PC-3 (cell line): ENCODE data around the gene TSPAN11. TPM values are rescaled to one million over a fixed set of nuclear protein-coding genes. Genes with fewer than 3 reads are reported as not detected.

Source experiments
- ATAC-seq: fragments of 200-7000 bp; cut with Tn5 transposase; 2 replicates; pipeline ENCODE4 v1.9.1; 2020; ENCODE audit warnings: mild to moderate bottlenecking, moderate library complexity
- BruUV-seq: library from RNA; stranded (reverse); fragments of 400-500 nt; replicated peaks from 2 replicates; lab custom pipeline; 2021; lab: Mats Ljungman, UMichigan
- CTCF ChIA-PET: fragments of 300-600 bp; sonication (Branson Sonifier 250); formaldehyde crosslinking; loops from one replicate; lab custom pipeline; 2022; ENCODE audit warnings: antibody characterized with exemption; lab: Charles Lee
- POLR2A ChIA-PET: fragments of 300-600 bp; sonication (Branson Sonifier 250); formaldehyde crosslinking; loops from one replicate; lab custom pipeline; 2022; ENCODE audit warnings: antibody characterized with exemption; ENCODE audit not compliant: unreplicated experiment; lab: Charles Lee
- DNase-seq: peaks from one replicate; pipeline ENCODE4 v3.0.0-alpha.2; 2015
- H2AFZ ChIP-seq: fragments of 300-600 bp; sonication (generic); 2 replicates; pipeline ENCODE4 v1.6.0; 2016; ENCODE audit warnings: antibody characterized with exemption, low read length
- H3F3A ChIP-seq: fragments of 300-600 bp; sonication (generic); one replicate; pipeline ENCODE4 v1.6.0; 2017; ENCODE audit warnings: antibody characterized with exemption, low read length, control low read depth, mild to moderate bottlenecking; ENCODE audit not compliant: unreplicated experiment
- H3K27ac ChIP-seq: fragments of 300-600 bp; sonication (generic); 2 replicates; pipeline ENCODE4 v1.5.1; 2016; ENCODE audit warnings: mild to moderate bottlenecking, low read length
- H3K27me3 ChIP-seq: fragments of 300-600 bp; sonication (generic); 2 replicates; pipeline ENCODE4 v1.6.1; 2016; ENCODE audit warnings: low read length, mixed read lengths
- H3K36me3 ChIP-seq: fragments of 300-600 bp; sonication (generic); 2 replicates; pipeline ENCODE4 v1.6.1; 2016; ENCODE audit warnings: low read depth, mixed run types, low read length, mixed read lengths
- H3K4me1 ChIP-seq: fragments of 300-600 bp; sonication (generic); 2 replicates; pipeline ENCODE4 v1.5.1; 2016; ENCODE audit warnings: low read length; ENCODE audit not compliant: insufficient read depth
- H3K4me2 ChIP-seq: fragments of 300-600 bp; sonication (generic); 2 replicates; pipeline ENCODE4 v1.6.0; 2016; ENCODE audit warnings: low read length
- H3K4me3 ChIP-seq: fragments of 300-600 bp; sonication (generic); 2 replicates; pipeline ENCODE4 v1.5.1; 2016; ENCODE audit warnings: mild to moderate bottlenecking, low read length, mixed read lengths
- H3K79me2 ChIP-seq: fragments of 300-600 bp; sonication (generic); 2 replicates; pipeline ENCODE4 v1.6.1; 2017; ENCODE audit warnings: low read length, mixed read lengths
- H3K9ac ChIP-seq: fragments of 300-600 bp; sonication (generic); 2 replicates; pipeline ENCODE4 v1.6.0; 2016; ENCODE audit warnings: mild to moderate bottlenecking, low read length
- H3K9me2 ChIP-seq: fragments of 300-600 bp; sonication (generic); replicated peaks from 2 replicates; pipeline ENCODE4 v1.6.1; 2016; ENCODE audit warnings: mixed run types, low read length, mixed read lengths
- H3K9me3 ChIP-seq: fragments of 300-600 bp; sonication (generic); 2 replicates; pipeline ENCODE4 v1.6.1; 2016; ENCODE audit warnings: low read length, mixed read lengths
- H4K20me1 ChIP-seq: fragments of 300-600 bp; sonication (generic); 2 replicates; pipeline ENCODE4 v1.6.1; 2016; ENCODE audit warnings: low read length, mixed read lengths
- CTCF ChIP-seq: fragments of 300-600 bp; sonication (generic); conservative IDR thresholded peaks from 2 replicates; pipeline ENCODE4 v1.5.1; 2017; ENCODE audit warnings: antibody characterized with exemption, low read depth, mild to moderate bottlenecking, low read length
- EZH2 ChIP-seq: fragments of 300-600 bp; sonication (generic); IDR thresholded peaks from one replicate; pipeline ENCODE4 v1.6.1; 2017; ENCODE audit warnings: antibody characterized with exemption, mild to moderate bottlenecking, low read length; ENCODE audit not compliant: unreplicated experiment
- EZH2phosphoT487 ChIP-seq: fragments of 300-600 bp; sonication (generic); IDR thresholded peaks from 2 replicates; pipeline ENCODE4 v1.6.1; 2018; ENCODE audit warnings: mild to moderate bottlenecking, antibody characterized with exemption, low read length, borderline replicate concordance
- intact Hi-C: fragments of 100-400 bp; cut with micrococcal nuclease; formaldehyde crosslinking; loops from 2 replicates; pipeline ENCODE4 v1.9.0; 2023
- total RNA-seq: library from RNA; depleted of rRNA; stranded (reverse); fragments of >200 nt; gene quantifications from 2 replicates; pipeline ENCODE4 v1.2.3, GENCODE V29; 2014

The TSPAN11 gene
- total RNA-seq, 1 experiment from 2014 or later: not detected

DNA sequence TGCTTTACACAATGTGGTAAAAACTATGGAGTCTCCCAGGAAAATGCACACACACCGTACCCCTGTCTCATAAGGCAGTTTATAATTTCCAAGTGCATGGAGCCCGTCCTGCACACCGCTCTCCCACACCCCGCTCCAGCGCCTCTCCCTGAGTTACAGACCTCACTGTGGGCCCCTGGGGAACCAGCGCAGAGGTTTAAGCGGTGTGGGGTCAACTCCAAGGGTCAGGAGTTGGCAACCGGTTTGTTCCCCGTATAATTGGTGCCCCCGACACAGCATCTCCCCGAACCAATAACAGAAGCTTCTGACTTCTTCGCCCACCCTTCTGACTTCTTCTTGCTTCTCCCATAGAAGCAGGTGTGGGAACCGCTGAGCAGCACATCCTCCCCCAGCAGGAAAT is 88.7 kb downstream of the TSPAN11 start:
- ChIA-PET CTCF (no interaction called here), POLR2A (no interaction called here)
- Histone ChIP-seq H3K79me2 (no peaks in the 10 kb centered on the region), H3K4me2 (no peak overlapping the region), H3K36me3 (no peaks in the 10 kb centered on the region), H3K27ac (no peak overlapping the region), H3K4me1 (0 out of 2 replicates have a peak, but pooled peaks cover 4% of the 10 kb centered on the region), H3K9me2 (no peaks in the 10 kb centered on the region), H3F3A (no peaks in the 10 kb centered on the region), H2AFZ (no peak overlapping the region), H3K4me3 (no peak overlapping the region), H3K27me3 (no peaks in the 10 kb centered on the region), H3K9me3 (no peaks in the 10 kb centered on the region), H3K9ac (no peak overlapping the region), H4K20me1 (no peaks in the 10 kb centered on the region)
- intact Hi-C loops: no loop called here
- no peak for TF ChIP-seq EZH2phosphoT487
- TF ChIP-seq EZH2: no peak
- TF ChIP-seq CTCF: no peak
- ATAC-seq: no peak
- no peak for DNase-seq
- no TSS peak for BruUV-seq

DNA sequence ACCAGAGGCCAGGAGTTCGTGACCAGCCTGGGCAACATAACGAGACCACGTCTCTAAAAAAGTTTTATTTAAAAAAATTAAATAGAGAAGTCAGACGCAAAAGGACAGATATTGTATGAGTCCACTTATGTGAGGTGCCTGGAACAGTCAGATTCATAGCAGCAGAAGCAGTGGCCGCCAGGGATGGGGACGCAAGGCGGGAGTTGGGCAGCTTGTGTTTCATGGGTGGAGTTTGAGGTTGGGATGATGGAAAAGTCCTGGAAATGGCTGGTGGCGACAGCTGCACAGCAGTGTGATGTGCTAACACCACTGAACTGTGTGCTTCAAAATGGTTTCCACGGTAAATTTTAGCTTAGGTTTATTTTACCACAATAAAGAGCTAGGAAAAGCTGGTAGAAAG is 89.5 kb downstream of the TSPAN11 start:
- ATAC-seq: no peak
- intact Hi-C loops: no loop called here

More for the DNA sequence above, 89.5 kb downstream of the TSPAN11 start:
- no peak overlapping the region for H3K4me3 ChIP-seq
- no TSS peak for BruUV-seq
- H3K27me3 ChIP-seq: no peaks in the 10 kb centered on the region
- no peak for DNase-seq
- H4K20me1 ChIP-seq: no peaks in the 10 kb centered on the region
- H3K4me2 ChIP-seq: no peak overlapping the region
- H3K79me2 ChIP-seq: no peaks in the 10 kb centered on the region
- no peak overlapping the region for H3K9ac ChIP-seq
- TF ChIP-seq EZH2phosphoT487 (no peak), EZH2 (no peak), CTCF (no peak)
- CTCF ChIA-PET: no interaction called here
- no peaks in the 10 kb centered on the region for H3K9me2 ChIP-seq
- no peak overlapping the region for H3K27ac ChIP-seq
- 0 out of 2 replicates have a peak, but pooled peaks cover 1% of the 10 kb centered on the region for H3K36me3 ChIP-seq
- POLR2A ChIA-PET: no interaction called here
- H3K4me1 ChIP-seq: 0 out of 2 replicates have a peak, but pooled peaks cover 6% of the 10 kb centered on the region
- H2AFZ ChIP-seq: no peak overlapping the region
- no peaks in the 10 kb centered on the region for H3F3A ChIP-seq
- H3K9me3 ChIP-seq: no peaks in the 10 kb centered on the region
